ENCODE measurements around the gene LAMA3.

LAMA3 gene

DNA sequence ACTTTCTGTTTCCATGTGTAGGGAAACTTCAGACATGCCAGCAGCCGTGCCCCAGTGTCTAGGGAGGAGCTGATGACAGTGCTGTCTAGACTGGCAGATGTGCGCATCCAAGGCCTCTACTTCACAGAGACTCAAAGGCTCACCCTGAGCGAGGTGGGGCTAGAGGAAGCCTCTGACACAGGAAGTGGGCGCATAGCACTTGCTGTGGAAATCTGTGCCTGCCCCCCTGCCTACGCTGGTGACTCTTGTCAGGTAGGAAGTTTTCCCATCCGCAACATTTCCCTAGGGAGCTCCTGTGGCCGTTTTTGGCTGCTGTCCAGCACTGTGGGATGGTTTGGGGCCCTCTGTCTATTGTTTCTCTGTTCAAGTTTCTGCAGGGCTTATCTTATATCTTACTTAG, 182.2 kb downstream of the LAMA3 start:
- peak; percentile 76 for FAIRE-seq
- DNase-seq (ENCODE audit: insufficient read length, low spot score): peak; percentile 19

DNA sequence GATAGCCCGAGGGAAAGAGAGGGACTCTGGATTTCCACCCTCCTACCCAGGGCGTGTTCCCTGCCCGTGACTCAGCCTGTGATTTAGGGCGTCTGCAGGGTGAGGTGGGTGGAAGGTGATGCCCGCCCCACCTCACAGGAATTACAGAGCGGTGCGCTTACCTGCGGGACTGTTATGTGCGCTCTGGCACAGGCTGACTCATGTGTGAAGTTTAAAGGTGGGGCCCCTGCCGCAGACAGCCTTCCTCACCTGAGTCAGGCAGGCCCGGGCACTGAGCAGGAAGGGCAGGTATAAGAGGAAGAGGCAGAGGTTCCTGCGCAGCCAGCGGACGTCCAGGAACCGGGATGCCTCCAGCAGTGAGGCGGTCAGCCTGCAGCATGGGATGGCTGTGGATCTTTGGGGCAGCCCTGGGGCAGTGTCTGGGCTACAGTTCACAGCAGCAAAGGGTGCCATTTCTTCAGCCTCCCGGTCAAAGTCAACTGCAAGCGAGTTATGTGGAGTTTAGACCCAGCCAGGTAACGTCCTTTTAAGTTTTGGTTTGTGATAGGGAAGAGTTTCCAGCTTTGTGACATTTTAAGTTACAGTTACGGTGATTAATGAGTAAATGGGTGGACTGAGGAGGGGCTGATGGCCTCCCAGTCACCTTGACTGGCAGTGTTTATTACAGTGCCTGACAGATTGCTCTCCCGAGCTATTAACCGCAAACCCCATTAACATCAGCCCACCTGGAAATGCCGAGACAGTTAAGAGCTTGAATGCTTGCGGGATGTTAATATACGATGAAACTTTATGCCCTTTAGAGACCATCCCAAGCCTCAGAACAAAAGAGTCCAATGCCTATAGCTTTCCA, 183.7 kb downstream of the LAMA3 start:
- DNase-seq (ENCODE audit: insufficient read length, low spot score): no peak
- no peak for FAIRE-seq

DNA sequence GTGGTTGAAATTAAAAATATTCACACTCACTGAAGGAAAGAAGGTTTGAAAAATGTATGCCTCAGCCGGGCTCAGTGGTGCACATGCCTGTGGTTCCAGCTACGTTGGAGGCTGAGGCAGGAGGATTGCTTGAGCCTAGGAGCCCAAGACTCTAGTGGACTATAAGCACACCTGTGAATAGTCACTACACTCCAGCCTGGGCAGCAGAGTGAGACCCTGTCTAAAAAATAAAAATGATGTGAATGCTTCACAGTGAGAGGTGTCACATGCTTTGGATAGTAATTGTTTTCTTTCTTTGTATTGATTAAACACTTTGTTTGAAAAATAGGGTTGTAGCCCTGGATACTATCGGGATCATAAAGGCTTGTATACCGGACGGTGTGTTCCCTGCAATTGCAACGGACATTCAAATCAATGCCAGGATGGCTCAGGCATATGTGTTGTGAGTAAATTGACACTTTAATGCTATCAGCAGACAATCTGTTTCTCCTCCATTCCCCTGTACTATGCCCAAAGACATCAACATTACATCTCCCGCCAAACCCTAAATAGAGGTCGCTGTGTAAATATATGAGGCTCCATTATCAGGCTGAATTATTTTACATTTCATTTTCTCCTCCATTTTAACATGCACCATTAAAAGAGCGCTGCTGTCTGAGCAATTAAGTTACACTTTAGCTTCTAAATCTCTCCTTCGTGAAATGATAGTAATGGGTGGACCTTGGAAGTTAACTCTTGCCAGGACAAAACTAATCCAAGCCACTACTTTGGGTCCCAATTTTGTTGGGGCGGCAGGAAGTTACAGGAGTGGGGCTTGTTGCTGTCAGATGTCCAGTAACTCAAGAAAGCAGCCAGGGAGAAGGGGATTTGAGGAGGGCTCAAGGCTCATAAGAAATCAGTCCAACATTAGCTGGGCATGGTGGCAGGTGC, 187.0 kb downstream of the LAMA3 start:
- DNase-seq (ENCODE audit: insufficient read length, low spot score) (no peak), FAIRE-seq (no peak)

DNA sequence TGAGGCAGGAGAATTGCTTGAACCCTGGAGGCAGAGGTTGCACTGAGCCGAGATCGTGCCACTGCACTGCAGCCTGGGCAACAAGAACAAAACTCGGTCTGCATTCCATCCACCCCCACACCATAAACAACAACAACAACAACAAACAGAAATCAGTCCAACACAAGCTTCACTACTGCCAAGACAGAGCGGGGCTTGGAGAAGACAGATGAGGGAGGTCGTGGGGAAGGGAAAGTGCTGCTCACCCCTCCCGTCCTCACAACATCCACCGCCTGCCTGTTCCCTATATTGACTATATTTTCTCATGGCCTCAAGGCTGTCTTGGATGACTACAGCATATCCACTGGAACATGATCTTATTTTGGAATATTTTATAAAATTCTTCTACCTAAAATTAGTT, 187.7 kb downstream of the LAMA3 start:
- no peak for DNase-seq (ENCODE audit: insufficient read length, low spot score)
- FAIRE-seq: no peak

DNA sequence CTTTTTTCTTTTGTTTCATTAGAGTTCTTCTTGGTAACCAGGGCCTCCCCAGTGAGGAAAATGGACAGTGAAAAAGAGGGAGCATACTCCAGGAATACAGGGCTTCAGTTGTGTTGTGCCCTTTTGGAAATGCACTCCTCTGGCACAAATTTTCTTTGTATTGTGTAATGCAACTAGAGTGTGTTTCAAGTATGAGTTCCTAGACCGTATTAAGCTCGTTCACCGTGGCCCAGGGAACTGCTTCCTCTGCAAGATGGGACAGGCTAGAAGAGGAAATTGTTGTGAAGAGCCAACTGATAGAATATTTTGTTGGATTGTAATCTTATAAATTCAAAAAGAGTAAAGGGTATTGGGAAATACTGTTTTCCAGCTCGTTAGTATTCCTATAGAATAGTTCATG, 188.1 kb downstream of the LAMA3 start:
- FAIRE-seq: no peak

DNA sequence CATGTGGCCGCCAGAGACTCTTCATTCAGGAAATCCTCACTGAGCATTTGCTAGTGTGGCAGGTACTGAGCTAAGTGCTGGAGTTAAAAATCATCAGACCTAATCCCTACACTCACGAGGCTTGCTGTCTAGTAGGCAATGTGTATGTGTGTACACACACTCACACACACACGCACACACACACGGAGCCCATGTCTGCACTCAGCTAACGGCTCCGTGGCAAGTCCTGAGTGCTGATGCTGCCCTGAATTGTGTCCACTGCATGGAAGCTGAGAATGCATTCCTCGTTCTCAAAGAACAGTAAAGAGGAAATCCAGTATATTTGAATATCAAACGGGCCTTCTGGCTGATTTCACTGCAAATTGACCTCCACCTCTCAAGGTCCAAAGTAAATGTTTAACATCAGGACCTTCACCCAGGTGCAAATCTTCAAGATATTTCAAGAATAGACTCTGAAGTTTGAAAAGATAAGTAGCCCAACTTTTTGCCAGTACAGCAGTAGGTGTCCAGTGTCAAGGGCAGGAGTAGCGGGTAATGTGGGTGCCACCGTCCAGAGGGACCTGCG, 189.2 kb downstream of the LAMA3 start:
- no peak for DNase-seq (ENCODE audit: insufficient read length, low spot score)

More for the DNA sequence above, 188.1 kb downstream of the LAMA3 start:
- DNase-seq (ENCODE audit: insufficient read length, low spot score): no peak

DNA sequence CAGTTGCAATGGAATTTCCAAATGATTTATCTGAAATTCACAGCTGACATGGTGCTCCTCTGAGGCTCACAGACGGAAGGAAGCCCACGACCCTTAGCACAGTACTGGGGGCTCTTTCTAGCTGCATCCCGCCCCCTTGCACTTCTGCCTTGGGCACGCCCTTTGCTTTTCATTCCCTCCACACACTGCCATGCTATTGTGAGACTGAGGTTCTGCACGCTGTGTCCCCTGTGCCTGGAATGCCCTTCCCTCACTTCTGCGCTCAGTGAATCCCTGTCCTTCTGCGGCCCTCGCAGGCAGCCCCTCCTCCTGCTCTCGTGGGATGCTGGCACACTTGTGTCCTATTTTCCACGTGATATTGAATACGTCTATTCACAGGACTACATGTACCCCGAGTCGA, 189.9 kb downstream of the LAMA3 start:
- FAIRE-seq (no peak), DNase-seq (ENCODE audit: insufficient read length, low spot score) (no peak)

More for the DNA sequence above, 189.2 kb downstream of the LAMA3 start:
- no peak for FAIRE-seq

DNA sequence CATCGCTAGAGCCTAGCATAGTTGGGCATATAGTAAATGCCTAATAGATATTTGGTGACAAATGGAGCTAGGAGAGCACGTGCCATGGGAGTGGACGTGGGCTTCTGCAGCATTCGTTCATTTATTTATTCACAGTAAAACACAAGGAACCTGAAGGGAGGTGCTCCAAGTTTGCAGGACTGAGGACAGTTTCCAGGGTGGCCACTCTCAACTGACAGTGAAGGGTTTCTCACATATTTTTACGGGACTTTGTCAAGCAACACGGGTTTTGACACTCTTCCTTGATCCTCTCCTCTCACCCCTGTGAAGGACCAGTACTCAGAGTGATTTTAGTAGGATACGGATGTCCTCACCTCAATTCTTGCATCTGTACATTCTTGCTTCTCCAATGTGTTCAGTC, 190.3 kb downstream of the LAMA3 start:
- FAIRE-seq (no peak), DNase-seq (ENCODE audit: insufficient read length, low spot score) (no peak)

DNA sequence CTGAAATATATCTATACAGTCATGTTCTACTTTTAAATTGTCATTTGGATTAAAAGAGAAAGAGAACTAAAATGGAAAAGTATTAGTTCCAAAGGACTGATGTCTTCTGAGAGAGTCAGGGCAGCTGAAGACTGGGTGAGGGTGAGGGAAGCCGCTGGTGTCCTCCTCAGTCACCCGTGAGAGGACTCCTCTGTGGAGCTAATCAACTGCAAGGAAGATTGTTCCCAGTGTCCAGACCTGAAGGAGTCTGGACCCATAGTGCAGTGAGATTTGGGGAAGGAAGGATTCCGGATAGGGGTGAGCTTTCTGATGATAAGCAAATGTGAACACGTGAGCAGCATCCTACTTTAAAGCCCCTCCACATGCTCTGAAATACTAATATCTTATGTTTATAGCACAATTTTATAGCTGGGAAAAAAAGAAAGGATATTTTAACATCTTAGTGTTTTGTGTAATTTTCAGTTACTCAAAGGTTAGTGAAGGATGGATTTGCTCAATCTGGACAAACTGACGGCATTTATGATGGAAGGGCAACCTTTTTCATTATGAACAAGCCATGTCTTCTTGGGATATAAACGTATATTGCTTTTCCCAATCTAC, 190.8 kb downstream of the LAMA3 start:
- no peak for FAIRE-seq

DNA sequence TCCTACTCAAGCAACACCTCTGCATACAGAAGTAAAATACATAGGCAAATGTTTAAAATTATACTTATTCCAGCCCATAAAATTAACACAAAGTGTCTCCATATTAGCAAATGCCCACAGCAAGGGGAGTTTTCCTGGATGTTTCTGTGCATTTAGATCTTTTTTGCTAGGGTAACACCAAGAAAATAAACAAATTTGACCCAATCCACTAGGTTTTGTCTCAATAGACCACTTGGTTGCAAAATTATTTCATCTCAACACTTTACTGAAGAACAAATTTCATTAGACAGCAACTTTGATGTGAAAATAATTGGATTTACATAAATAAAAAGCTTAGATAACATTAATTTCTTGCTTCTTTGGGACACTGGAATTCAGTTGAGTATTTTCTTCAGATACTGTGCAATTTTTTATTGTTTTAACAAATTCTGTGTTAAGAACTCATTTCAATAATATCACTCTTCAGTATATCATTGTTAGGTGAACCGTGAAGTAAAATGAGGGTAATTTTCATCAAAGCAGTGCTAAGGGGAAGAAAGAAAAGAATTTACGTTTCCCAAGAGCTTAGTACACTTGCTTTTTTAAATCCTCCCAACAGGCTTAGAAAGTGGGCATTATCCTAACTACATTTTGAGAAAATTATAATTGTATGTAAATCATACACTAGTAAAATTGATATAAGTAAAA, 191.8 kb downstream of the LAMA3 start:
- DNase-seq (ENCODE audit: insufficient read length, low spot score) (no peak), FAIRE-seq (no peak)

More for the DNA sequence above, 190.8 kb downstream of the LAMA3 start:
- no peak for DNase-seq (ENCODE audit: insufficient read length, low spot score)

DNA sequence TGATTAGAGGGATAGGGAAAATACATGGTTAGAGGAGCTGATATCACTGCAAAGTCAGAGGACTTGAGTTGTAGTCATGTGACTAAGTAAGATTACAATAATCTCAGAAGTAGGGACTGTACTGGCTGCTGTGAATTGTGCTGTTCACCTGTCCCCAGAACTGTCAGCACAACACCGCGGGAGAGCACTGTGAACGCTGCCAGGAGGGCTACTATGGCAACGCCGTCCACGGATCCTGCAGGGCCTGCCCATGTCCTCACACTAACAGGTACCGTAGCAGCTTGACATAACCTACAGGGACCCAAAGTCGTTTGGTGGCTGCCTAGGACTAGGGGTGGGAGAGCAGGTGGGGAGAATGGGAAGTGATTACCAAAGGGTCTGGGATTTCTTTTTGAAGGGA, 192.5 kb downstream of the LAMA3 start:
- FAIRE-seq (no peak), DNase-seq (ENCODE audit: insufficient read length, low spot score) (no peak)

DNA sequence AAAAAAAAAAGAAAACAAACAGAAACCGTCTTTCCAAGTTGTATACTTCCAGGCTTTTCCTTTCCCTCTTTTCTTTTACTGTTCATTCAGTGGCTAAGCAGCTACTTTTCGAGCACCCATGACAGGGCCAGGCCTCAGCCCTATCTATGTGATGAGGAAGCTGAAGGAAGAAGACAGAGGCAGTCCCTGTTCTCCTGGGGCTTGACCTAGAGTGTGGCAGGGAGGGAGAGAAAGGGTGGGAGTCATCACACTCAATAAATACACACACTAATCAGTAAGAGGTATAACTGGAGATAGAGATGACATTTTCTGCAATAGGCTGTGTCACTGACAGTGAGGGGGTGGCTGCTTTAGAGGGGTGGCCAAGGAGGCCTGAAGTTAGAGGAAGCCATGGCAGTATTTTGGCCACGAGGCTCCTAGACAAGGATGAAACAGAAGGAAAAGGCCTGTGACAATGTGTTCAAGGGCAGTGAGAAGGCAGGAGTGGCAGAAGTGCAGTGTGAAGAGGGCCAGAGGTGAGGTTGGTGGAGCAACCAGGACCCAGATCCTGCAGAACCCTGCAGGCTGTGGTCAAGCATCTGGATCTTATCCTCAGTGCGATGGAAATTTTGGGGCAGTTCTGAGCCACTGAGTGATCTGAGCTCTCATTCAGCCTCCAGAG, 193.5 kb downstream of the LAMA3 start:
- no peak for FAIRE-seq
- no peak for DNase-seq (ENCODE audit: insufficient read length, low spot score)

DNA sequence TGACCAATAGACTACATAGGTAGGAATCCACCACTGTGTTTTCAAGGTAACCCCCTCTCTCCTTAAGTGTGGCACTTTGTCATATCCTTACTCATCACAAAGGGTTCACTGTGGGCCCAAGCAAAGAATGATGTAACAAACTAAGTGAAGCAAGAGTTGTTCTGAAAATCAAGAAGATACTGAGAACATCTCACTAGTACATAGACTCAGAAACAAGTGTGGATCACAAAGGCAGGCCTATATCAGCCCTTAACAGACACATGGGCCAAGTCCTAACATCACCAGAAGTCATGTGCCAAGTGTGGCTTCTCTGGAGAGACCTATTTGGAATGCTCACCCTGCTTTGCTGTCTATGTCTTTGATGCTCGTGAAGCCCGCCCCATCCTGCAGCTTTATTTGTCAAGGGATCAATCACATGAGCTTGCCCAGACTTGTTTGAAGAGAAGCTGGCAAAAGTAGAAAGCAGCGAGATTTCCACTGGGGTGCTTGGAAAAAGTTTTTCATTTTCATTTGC, 194.1 kb downstream of the LAMA3 start:
- FAIRE-seq (no peak), DNase-seq (ENCODE audit: insufficient read length, low spot score) (no peak)

DNA sequence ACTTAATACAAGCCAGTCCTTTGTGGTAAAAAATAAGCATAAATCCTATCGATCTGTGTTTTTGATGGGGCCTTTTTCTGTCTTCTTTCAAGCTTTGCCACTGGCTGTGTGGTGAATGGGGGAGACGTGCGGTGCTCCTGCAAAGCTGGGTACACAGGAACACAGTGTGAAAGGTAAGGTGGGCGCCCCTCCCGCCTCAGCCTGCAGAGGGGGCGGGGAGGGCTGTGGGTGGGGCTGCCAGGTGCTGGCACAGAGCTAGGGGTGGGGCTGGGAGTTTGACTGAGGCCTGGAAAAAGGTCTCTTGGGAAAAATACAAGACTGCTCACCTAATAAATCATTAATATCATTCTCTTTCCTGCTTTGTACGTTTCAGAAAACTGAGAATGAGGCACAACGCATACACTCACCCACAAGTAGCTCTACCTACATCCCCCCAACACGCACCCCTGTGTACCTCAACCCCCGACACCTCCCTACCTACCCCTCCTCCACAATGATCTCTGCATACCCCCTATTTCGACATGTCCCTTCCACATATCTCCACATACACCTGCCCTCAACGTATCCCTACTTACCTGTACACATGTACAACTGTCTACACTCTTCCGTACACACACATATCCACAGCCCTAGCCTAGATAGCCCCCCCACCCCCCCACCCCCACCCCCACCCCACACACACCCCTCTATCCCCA, 195.6 kb downstream of the LAMA3 start:
- DNase-seq (ENCODE audit: insufficient read length, low spot score) (no peak), FAIRE-seq (no peak)

DNA sequence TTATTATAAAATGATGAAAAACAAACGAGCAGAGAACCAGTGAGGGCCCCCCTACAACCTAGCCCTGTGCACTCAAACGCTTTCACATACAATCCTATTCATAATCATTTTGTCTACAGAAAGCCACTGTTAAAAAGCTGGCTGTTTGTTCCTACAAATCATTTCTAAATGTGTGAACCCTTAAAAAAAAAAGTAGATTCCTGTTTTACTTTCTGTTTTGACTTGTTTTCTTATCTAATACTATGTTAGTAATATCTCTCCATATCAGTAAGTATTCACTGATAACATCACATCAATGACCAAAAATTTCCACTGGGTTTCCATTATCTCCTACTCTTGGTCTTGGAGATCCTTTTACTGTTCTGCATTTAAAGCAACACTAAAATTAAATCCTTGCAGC, 196.5 kb downstream of the LAMA3 start:
- DNase-seq (ENCODE audit: insufficient read length, low spot score) (no peak), FAIRE-seq (no peak)

DNA sequence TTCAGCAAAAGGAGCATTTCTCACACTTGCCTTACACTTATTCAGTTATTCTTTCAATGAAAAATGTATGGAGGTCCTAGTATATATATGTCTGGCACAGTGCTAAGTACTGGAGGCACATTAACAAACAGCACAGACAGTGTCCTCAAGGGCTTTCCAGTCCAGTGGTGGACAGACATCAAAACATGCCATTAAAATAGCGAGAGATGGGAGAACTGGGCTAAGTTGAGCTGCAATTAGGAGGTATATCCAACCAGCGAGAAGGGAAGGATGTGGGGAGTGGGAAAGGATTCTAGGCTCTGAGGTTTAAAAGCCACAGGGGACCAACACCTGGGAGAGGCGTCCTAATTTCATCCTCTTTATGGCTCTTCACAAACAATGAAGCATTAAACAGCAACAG, 197.8 kb downstream of the LAMA3 start:
- DNase-seq (ENCODE audit: insufficient read length, low spot score): no peak
- FAIRE-seq: no peak

DNA sequence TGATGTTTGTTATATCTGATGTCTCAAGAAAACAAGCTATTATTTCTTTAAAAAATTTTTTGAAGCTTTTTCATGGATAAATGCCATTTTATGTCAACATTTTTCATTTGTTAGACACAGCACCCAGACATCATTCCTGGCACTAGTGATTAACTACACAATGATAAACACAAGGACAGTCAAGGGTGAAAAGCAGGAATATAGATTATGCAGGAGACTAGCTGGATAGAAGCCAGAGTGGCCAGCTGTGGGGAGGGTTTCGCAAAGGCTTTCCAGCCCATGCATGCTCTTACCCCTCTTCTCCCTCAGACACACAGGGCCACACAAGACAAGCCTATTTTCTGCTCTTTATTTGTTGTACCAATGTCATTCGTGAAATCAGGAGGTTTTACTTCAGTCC, 198.2 kb downstream of the LAMA3 start:
- DNase-seq (ENCODE audit: insufficient read length, low spot score): no peak
- FAIRE-seq: no peak

DNA sequence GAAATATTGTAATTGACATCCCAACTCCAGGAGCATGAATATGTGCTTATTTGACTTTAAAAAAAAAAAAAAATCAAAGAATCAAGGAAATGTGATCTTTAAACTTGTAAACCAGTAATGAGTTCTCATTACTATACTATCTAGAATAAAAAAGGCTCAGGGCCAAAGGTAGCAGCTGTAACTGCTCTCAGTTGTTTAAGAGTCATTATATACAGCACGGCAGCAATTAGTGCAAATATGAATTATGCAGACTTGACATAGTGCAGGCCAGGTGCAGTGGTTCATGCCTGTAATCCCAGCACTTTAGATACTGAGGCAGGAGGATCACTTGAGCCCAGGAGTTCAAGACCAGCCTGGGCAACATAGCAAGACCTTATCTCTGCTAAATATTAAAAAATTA, 199.6 kb downstream of the LAMA3 start:
- FAIRE-seq: no peak
- DNase-seq (ENCODE audit: insufficient read length, low spot score): no peak

DNA sequence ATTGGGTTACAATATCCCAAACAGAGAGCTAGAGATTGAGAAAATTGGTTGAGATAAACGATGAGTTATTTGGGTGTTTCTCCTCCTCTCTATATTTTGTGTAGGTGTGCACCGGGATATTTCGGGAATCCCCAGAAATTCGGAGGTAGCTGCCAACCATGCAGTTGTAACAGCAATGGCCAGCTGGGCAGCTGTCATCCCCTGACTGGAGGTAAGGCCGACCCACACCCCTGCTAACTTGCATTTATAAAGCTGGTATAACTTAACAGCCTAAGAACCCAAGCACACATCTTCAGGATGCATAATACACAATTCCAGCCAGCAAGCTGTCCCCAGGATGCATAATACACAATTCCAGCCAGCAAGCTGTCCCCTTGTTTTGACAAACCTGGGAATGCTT, 200.7 kb downstream of the LAMA3 start:
- no peak for DNase-seq (ENCODE audit: insufficient read length, low spot score)
- no peak for FAIRE-seq

Measured in GM19239 (cell line).